Stimulated activated CD8-positive, alpha-beta memory T cell treated with anti-CD3 and anti-CD28 coated beads, Interleukin-15, amount 100 ng/mL, for 4 hours (primary cell): Measurements from ENCODE around the gene INPP1.
A peak's percentile ranks its signal among the peaks of the same experiment; 100 is the strongest.

Source experiments
- DNase-seq, 2 donors: peaks; one replicate each; pipeline ENCODE4 v3.0.0-alpha.2; 2020; ENCODE audit warnings: low read depth in 2 of 2

The INPP1 gene

GRCh38 chr2:190408538-190409271 is 65.3 kb downstream of the INPP1 start:
- peak; percentile 58 to 67 for DNase-seq

DNA sequence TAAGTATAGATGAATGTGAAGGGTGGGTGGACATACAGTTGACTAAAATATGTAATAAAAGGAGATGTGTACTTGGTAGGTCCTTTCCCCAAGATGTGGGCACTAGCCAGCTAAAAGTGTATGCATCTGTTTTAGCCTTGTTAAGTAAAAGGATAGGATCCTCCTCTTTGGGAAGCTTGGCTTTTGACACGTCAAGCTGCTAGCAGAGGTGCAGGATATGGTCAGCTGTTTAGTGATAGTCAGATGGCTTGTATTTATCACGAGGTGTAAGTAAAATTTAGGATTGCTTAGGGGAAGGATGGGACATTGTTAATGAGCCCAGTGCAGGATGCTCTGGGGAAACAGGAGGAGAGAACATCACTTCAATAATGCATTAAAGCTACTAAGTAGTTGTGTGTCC is 66.2 kb downstream of the INPP1 start:
- no peak for DNase-seq

GRCh38 chr2:190410166-190410565 is 66.8 kb downstream of the INPP1 start:
- no peak for DNase-seq

DNA sequence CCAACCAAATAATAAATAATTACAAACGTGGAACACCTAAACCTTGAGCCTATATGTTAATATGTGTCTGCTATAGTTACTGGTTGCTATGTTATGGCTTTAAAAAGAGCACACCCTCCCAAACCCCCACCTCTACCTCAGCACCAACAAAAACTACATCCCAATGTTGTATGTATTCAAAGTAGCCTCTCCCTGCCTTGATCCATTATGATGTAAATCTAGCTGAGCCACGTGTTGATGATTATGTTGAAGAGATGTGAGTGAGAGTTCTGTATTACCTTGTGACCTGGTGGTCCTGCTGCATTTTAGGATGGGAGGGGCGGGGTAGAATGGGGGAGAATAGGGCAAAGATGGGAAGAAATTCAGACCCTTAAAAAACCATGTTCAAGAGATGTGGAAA is 69.6 kb downstream of the INPP1 start:
- DNase-seq = no peak

- no peak for DNase-seq
Measured at GRCh38 chr2:190413421-190413820, 70.0 kb downstream of the INPP1 start.

DNA sequence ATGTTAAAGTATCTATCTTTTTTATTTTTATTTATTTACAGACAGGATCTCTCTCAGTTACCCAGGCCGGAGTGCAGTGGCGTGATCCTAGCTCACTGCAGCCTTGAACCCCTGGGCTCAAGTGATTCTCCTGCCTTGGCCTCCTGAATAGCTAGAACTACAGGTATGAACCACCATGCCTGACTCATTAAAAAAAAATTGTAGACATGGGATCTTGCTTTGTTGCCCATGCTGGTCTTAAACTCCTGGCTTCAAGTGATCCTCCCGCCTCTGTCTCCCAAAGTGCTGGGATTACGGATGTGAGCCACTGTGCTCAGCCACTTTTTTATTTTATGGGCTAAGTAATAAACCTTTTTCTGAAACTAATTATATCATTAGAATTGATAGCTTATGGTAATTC is 71.9 kb downstream of the INPP1 start:
- no peak for DNase-seq

GRCh38 chr2:190415794-190416775 is 72.7 kb downstream of the INPP1 start:
- no peak for DNase-seq

- no peak for DNase-seq
Measured at GRCh38 chr2:190417045-190417842, 73.9 kb downstream of the INPP1 start.

DNA sequence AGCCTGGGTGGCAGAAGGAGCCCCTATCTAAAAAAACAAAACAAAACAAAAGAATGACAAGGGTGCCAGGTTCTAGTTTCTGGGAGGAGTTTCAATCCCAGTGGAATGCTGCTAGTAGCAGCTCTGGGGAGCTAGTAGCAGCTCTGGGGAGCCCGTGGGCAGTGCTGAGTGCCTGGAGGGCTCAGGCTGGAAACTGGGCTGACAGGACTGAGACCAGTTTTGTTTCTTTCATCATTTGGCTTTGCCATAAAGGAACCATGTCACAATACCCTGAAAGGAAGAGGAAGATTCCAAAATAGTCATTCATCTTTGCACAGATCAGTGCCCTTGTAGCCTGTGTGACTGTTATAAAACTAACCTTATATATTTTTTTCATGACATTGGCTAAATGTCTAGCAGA is 75.3 kb downstream of the INPP1 start:
- DNase-seq = no peak

DNA sequence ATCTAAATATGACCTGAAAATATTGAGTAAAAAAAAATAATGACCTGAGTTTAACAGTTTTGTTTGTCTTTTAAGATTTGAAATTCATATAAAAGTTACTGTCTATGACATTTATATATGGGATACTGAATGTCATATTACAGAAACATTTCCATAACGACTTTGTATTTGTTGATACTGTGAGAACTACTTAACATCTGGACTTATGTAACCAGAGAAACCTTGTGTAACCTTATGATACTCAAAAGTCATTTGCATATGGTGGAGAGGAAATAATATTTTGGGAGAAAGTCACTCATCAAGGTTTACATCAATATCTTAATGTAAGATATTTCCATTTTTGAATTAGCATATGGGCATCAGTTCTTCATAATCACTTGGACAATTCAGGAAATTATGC is 77.4 kb downstream of the INPP1 start:
- no peak for DNase-seq
